Nephron progenitor cell (in vitro differentiated cells): Measurements from ENCODE around the gene EMILIN2.
A peak's percentile ranks its signal among the peaks of the same experiment; 100 is the strongest.

Experiments
- DNase-seq: peaks from one replicate; pipeline ENCODE4 v3.0.0; 2021
- H3K27ac Mint-ChIP-seq: 2 replicates; pipeline ENCODE4 v1.8.0; 2021; ENCODE audit warnings: mild to moderate bottlenecking, moderate library complexity, mixed read lengths
- H3K27me3 Mint-ChIP-seq: 2 replicates; pipeline ENCODE4 v1.8.0; 2021; ENCODE audit warnings: mild to moderate bottlenecking, low read depth, mixed read lengths; ENCODE audit not compliant: poor library complexity
- H3K36me3 Mint-ChIP-seq: 2 replicates; pipeline ENCODE4 v1.8.0; 2021; ENCODE audit warnings: low read depth, mixed read lengths
- H3K4me1 Mint-ChIP-seq: 2 replicates; pipeline ENCODE4 v1.8.0; 2021; ENCODE audit warnings: mixed read lengths
- H3K4me3 Mint-ChIP-seq: 2 replicates; pipeline ENCODE4 v1.8.0; 2021; ENCODE audit warnings: mild to moderate bottlenecking, moderate library complexity, mixed read lengths
- H3K9me3 Mint-ChIP-seq: 2 replicates; pipeline ENCODE4 v1.8.0; 2021; ENCODE audit warnings: mild to moderate bottlenecking, moderate library complexity, mixed read lengths
- CTCF ChIP-seq: fragments of 200-600 bp; sonication (generic); IDR thresholded peaks from 2 replicates; pipeline ENCODE4 v1.5.0; 2021; ENCODE audit warnings: antibody characterized with exemption

The EMILIN2 gene

GRCh38 chr18:2903006-2903405, 56.2 kb downstream of the EMILIN2 start:
- Mint-ChIP-seq H3K9me3 (no peaks in the 10 kb centered on the region), H3K27ac (no peak overlapping the region), H3K4me1 (peaks cover 20% of the 10 kb centered on the region), H3K27me3 (peaks cover 17% of the 10 kb centered on the region), H3K36me3 (peaks cover under 1% of the 10 kb centered on the region), H3K4me3 (no peak overlapping the region)
- DNase-seq: no peak
- TF ChIP-seq CTCF: no peak

- H3K36me3 Mint-ChIP-seq: peaks cover 22% of the 10 kb centered on the region
- peaks cover 14% of the 10 kb centered on the region for H3K4me1 Mint-ChIP-seq
- H3K4me3 Mint-ChIP-seq: peak overlapping the region; percentile 75
- H3K27ac Mint-ChIP-seq: no peak overlapping the region
- H3K27me3 Mint-ChIP-seq: peaks cover 19% of the 10 kb centered on the region
- DNase-seq: peak; percentile 30
- H3K9me3 Mint-ChIP-seq: no peaks in the 10 kb centered on the region
- no peak for TF ChIP-seq CTCF
Observed at GRCh38 chr18:2905854-2906703, 59.3 kb downstream of the EMILIN2 start.

- Mint-ChIP-seq H3K27ac (no peak overlapping the region), H3K36me3 (peaks cover 22% of the 10 kb centered on the region), H3K9me3 (no peaks in the 10 kb centered on the region), H3K4me1 (peaks cover 14% of the 10 kb centered on the region), H3K4me3 (peak overlapping the region; percentile 79), H3K27me3 (peaks cover 19% of the 10 kb centered on the region)
- no peak for TF ChIP-seq CTCF
- DNase-seq: peak; percentile 58
Observed at GRCh38 chr18:2906704-2907549, 60.1 kb downstream of the EMILIN2 start.

- Mint-ChIP-seq H3K27ac (no peak overlapping the region), H3K4me1 (peaks cover 18% of the 10 kb centered on the region), H3K9me3 (no peaks in the 10 kb centered on the region), H3K36me3 (peaks cover 27% of the 10 kb centered on the region), H3K4me3 (peak overlapping the region; percentile 79), H3K27me3 (peaks cover 19% of the 10 kb centered on the region)
- TF ChIP-seq CTCF: no peak
- DNase-seq: no peak
Observed at GRCh38 chr18:2907550-2908135, 60.8 kb downstream of the EMILIN2 start.

- Mint-ChIP-seq H3K9me3 (no peaks in the 10 kb centered on the region), H3K27ac (no peak overlapping the region), H3K4me3 (peak overlapping the region; percentile 73), H3K36me3 (peaks cover 27% of the 10 kb centered on the region), H3K4me1 (peaks cover 25% of the 10 kb centered on the region), H3K27me3 (peaks cover 19% of the 10 kb centered on the region)
- no peak for DNase-seq
- no peak for TF ChIP-seq CTCF
Observed at GRCh38 chr18:2908166-2908945, 61.5 kb downstream of the EMILIN2 start.
